ENCODE data around the gene TMEM132D.

- no peak for TF ChIP-seq CTCF (conservative IDR thresholded peaks at IDR 0.05; ENCODE audit: low read depth, low read length)
- no peak for TF ChIP-seq RCOR1 (IDR thresholded peaks at IDR 0.05; ENCODE audit: insufficient replicate concordance, low read length)
- TF ChIP-seq POLR2A (IDR thresholded peaks at IDR 0.05; ENCODE audit: low read depth, low read length), result no peak
- TF ChIP-seq RFX5 (IDR thresholded peaks at IDR 0.05; ENCODE audit: low read depth, low read length), result no peak
- no peak for TF ChIP-seq FOS (IDR thresholded peaks at IDR 0.05; ENCODE audit: low read depth, low read length)
- no peak for TF ChIP-seq USF2 (IDR thresholded peaks at IDR 0.05; ENCODE audit: low read depth, low read length)
- TF ChIP-seq MXI1 (IDR thresholded peaks at IDR 0.05; ENCODE audit: borderline replicate concordance, low read depth, low read length), result no peak
- no peak for TF ChIP-seq BHLHE40 (IDR thresholded peaks at IDR 0.05; ENCODE audit: low read depth, low read length)
- no peak for TF ChIP-seq CEBPB (IDR thresholded peaks at IDR 0.05; ENCODE audit: low read depth, low read length)
- no peak for TF ChIP-seq RAD21 (IDR thresholded peaks at IDR 0.05; ENCODE audit: low read length)
- no peak for TF ChIP-seq SMC3 (IDR thresholded peaks at IDR 0.05; ENCODE audit: low read depth, low read length)
- no peak for TF ChIP-seq NFE2L2 (IDR thresholded peaks at IDR 0.05; ENCODE audit: low read depth, low read length)
- no peak for TF ChIP-seq MAFK (IDR thresholded peaks at IDR 0.05; ENCODE audit: low read depth, low read length)
Observed at GRCh38 chr12:129779989-129780388, 123.8 kb downstream of the TMEM132D start.
